Neutrophil (primary cell): Measurements from ENCODE around the gene ARHGAP22.

Experiments used
- H3K27ac ChIP-seq: fragments of 200-600 bp; sonication (generic); 2 replicates; pipeline ENCODE4 v1.5.1; 2016; ENCODE audit warnings: mild to moderate bottlenecking, moderate library complexity
- H3K27me3 ChIP-seq: fragments of 200-600 bp; sonication (generic); 2 replicates; pipeline ENCODE4 v1.6.0; 2016; ENCODE audit warnings: mild to moderate bottlenecking
- H3K36me3 ChIP-seq: fragments of 200-600 bp; sonication (generic); 2 replicates; pipeline ENCODE4 v1.5.1; 2017
- H3K4me1 ChIP-seq, 2 experiments: fragments of 200-600 bp in 1 of 2; sonication (generic) in 1 of 2; 1 replicate in 1 of 2; 2 replicates in 1 of 2; pipeline versions ENCODE4 v1.5.1 to v1.6.1; 2013 to 2016; ENCODE audit warnings: low read depth in 1 of 2, low read length in 1 of 2, mild to moderate bottlenecking in 1 of 2, moderate library complexity in 1 of 2; ENCODE audit not compliant: control insufficient read depth in 1 of 2, insufficient read depth in 1 of 2
- H3K4me3 ChIP-seq, 2 experiments: fragments of 200-600 bp in 1 of 2; sonication (generic) in 1 of 2; 1 replicate in 1 of 2; 2 replicates in 1 of 2; pipeline ENCODE4 v1.5.1; 2013 to 2016; ENCODE audit warnings: low read depth in 1 of 2, low read length in 1 of 2, mild to moderate bottlenecking in 1 of 2, moderate library complexity in 1 of 2
- H3K9me3 ChIP-seq: fragments of 200-600 bp; sonication (generic); 2 replicates; pipeline ENCODE4 v1.5.1; 2016
- TF ChIP-seq, protein P1 (sequence below): fragments of 200-600 bp; sonication (generic); IDR thresholded peaks from 2 replicates; pipeline ENCODE4 v1.5.1; 2016; ENCODE audit warnings: antibody characterized with exemption

Gene ARHGAP22

DNA sequence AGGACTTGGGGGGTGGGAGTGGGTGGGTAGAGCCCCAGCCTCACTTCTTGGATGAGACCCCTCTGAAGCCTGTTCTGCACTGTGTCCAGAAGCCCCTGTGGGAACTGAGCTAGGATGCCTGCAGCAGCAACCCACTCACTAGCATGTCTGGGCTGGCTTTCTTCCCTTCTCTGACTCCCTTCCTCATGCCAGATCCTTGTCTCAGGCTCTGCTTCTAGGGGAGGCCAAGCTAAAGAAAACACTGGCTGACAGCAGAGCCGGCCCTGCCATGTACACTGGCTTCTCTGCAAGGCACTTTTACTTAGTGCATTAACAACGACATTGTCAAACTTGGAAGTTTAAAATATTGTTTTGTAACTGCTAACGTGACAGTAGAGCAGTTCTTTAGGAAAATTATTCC, 50.2 kb downstream of the ARHGAP22 start:
- Histone ChIP-seq H3K4me1 (no peaks in the 10 kb centered on the region), H3K27me3 (no peaks in the 10 kb centered on the region), H3K27ac (no peak overlapping the region), H3K4me3 (no peak overlapping the region), H3K36me3 (no peaks in the 10 kb centered on the region), H3K9me3 (no peaks in the 10 kb centered on the region)
- TF ChIP-seq, protein P1, sequence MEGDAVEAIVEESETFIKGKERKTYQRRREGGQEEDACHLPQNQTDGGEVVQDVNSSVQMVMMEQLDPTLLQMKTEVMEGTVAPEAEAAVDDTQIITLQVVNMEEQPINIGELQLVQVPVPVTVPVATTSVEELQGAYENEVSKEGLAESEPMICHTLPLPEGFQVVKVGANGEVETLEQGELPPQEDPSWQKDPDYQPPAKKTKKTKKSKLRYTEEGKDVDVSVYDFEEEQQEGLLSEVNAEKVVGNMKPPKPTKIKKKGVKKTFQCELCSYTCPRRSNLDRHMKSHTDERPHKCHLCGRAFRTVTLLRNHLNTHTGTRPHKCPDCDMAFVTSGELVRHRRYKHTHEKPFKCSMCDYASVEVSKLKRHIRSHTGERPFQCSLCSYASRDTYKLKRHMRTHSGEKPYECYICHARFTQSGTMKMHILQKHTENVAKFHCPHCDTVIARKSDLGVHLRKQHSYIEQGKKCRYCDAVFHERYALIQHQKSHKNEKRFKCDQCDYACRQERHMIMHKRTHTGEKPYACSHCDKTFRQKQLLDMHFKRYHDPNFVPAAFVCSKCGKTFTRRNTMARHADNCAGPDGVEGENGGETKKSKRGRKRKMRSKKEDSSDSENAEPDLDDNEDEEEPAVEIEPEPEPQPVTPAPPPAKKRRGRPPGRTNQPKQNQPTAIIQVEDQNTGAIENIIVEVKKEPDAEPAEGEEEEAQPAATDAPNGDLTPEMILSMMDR: no peak

DNA sequence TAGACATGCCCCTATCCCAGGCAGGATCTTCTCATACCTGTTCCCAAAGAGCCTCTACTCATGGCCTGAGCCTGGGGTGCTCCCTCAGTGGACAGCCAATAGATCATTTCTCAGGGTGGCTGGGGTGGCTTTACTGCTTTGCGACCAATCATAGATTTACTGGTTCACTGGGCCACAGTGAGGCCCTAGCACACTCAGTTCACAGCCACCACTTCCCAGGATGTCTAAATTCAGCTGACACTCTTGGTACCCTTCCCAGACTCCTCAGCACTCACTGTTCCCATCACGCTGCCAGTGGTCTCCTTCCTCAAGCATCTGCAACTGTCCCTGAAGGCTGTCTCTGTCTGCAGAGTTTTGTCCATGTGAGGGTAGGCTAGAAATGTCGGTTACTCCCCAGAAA, 50.6 kb downstream of the ARHGAP22 start:
- TF ChIP-seq, protein P1: no peak
- Histone ChIP-seq H3K27ac (no peak overlapping the region), H3K27me3 (no peaks in the 10 kb centered on the region), H3K36me3 (no peaks in the 10 kb centered on the region), H3K4me3 (no peak overlapping the region), H3K4me1 (no peaks in the 10 kb centered on the region), H3K9me3 (no peaks in the 10 kb centered on the region)

DNA sequence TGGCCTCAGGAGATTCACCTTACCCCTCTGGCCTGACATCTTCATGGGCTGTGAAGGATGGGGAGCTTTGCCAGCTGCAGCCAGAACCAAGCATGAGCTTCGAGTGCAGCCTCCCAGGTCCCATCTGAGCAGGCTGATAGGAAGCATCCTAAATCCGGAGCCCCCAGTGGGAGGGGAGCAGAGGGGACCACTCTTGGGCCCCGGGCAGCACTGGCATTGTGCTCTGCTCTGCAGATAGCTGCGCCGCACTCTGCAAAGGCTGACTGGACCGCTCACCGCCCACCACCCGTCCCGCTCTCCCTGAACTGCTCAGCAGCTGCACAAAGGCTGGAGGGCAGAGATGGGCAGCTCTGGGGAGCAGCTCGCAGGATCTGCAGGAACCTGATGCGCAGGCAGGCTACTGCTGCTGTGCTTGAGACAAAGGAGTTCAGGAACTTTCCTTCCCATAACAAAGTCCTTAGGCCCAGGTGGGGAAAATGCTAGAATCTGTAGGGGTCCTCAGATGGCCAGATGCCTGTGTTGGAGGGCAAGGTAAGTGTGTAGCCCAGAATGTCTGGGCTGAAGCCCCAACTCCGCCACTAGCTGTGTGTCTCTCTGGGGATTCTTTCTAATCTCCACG, 51.8 kb downstream of the ARHGAP22 start:
- Histone ChIP-seq H3K27ac (no peak overlapping the region), H3K9me3 (no peaks in the 10 kb centered on the region), H3K4me3 (no peak overlapping the region), H3K4me1 (no peaks in the 10 kb centered on the region), H3K36me3 (no peaks in the 10 kb centered on the region), H3K27me3 (no peaks in the 10 kb centered on the region)
- TF ChIP-seq, protein P1: no peak

DNA sequence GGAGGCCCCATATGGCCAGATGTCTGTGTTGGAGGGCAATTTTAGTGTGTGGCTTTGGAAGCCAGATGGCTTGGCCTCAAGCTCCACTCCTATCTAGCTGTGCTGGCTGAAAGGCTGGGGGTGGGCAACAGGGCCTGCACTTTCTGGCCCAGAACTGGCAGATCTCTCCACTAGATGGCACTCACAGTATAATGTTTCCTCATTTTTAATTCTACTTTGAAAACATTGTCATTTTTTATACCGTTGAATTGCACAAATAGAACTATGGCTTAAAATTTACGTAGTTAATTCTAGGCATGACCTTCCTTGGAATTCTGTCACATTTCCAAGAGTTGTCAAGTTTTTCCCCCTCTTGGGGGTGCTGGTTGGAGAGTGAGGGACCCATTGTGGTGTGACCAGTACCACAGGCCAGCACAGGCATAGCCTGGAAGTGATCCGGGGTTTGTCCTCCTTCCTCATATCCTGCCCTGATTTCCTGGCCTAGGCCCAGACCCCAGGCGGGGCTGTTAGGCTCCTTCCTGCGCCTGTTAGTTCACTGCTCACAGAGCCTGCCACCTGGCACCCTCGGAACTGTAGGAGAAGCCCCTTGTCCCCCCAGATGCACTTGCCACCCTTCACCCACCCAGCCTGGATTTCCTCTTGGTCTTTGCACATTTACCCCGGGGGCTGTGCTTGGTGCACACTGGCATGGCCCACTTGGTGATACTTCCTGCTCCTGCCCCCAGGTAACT, 52.8 kb downstream of the ARHGAP22 start:
- no peaks in the 10 kb centered on the region for H3K4me1 ChIP-seq
- no peak overlapping the region for H3K4me3 ChIP-seq
- no peak overlapping the region for H3K27ac ChIP-seq

DNA sequence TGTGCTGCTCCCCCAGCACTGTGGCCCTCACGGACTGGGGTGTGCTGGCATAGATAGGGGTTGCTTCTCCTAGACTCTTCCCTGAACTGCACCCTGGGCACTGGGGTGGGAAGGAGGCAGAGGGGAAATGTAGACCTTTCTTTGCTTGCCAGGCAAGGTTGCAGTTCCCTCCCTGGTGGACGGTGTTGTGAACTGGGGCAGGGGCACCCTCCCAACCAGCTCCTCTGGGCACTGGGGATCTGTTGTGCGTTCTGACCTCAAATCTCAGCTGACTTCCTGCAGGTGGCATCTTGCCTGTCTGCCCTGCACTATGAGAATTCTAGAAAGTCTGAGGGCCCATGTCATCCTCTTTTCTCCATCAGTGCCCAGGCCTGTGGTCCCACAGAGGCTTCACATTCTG, 53.9 kb downstream of the ARHGAP22 start:
- Histone ChIP-seq H3K9me3 (no peaks in the 10 kb centered on the region), H3K4me3 (no peak overlapping the region), H3K4me1 (no peaks in the 10 kb centered on the region), H3K27ac (no peak overlapping the region), H3K36me3 (no peaks in the 10 kb centered on the region), H3K27me3 (no peaks in the 10 kb centered on the region)
- TF ChIP-seq, protein P1: no peak

More for the DNA sequence above, 52.8 kb downstream of the ARHGAP22 start:
- Histone ChIP-seq H3K36me3 (no peaks in the 10 kb centered on the region), H3K9me3 (no peaks in the 10 kb centered on the region), H3K27me3 (no peaks in the 10 kb centered on the region)
- TF ChIP-seq, protein P1: peak; percentile 82
